Esophagus muscularis mucosa (tissue), 4 donors: ENCODE measurements around the gene KRT83. TPM values are rescaled to one million over a fixed set of nuclear protein-coding genes. Genes with fewer than 3 reads are reported as not detected.
"Not testable (repeated sequence)": the region's sequence is repeated elsewhere in the genome, so short reads cannot be mapped to it uniquely, and the experiment has no call there.

Source experiments
- DNase-seq: peaks from one replicate; pipeline ENCODE4 v3.0.0-alpha.2; 2017; ENCODE audit errors: extremely low spot score
- H3K27ac ChIP-seq, 4 donors: fragments of 200-600 bp; sonication (generic); replicated peaks in 1 of 4; 1 replicate in 3 of 4; 2 replicates in 1 of 4; pipeline ENCODE4 v1.5.1; 2016 to 2019; ENCODE audit warnings: mild to moderate bottlenecking in 1 of 4
- H3K27me3 ChIP-seq, 4 donors: fragments of 200-600 bp; sonication (generic); one replicate each; pipeline versions ENCODE4 v1.5.1 to v1.6.0; 2016 to 2019
- H3K36me3 ChIP-seq, 4 donors: fragments of 200-600 bp; sonication (generic); one replicate each; pipeline ENCODE4 v1.5.1; 2016 to 2019
- H3K4me1 ChIP-seq, 4 donors: fragments of 200-600 bp; sonication (generic); one replicate each; pipeline ENCODE4 v1.5.1; 2016 to 2019
- H3K4me3 ChIP-seq, 4 donors: fragments of 200-600 bp; sonication (generic); 1 replicate in 2 of 4; 2 replicates in 2 of 4; pipeline ENCODE4 v1.5.1; 2016 to 2019; ENCODE audit warnings: mild to moderate bottlenecking in 4 of 4, moderate library complexity in 1 of 4
- H3K9me3 ChIP-seq, 4 donors: fragments of 200-600 bp; sonication (generic); 1 replicate in 3 of 4; 2 replicates in 1 of 4; pipeline ENCODE4 v1.5.1; 2016 to 2019
- EP300 ChIP-seq: sonication (generic); formaldehyde crosslinking; IDR thresholded peaks from one replicate; pipeline ENCODE4 v1.6.1; 2017; ENCODE audit warnings: antibody characterized with exemption
- POLR2A ChIP-seq: fragments of 450-650 bp; IDR thresholded peaks from one replicate; pipeline ENCODE4 v1.6.1; 2017; ENCODE audit warnings: antibody characterized with exemption, moderate library complexity, mild to moderate bottlenecking, low read depth
- POLR2AphosphoS5 ChIP-seq, 2 donors: sonication (generic); formaldehyde crosslinking; IDR thresholded peaks; one replicate each; pipeline ENCODE4 v1.6.1; 2017; ENCODE audit warnings: antibody characterized with exemption in 2 of 2
- WGBS: methylation state at CpG from one replicate; pipeline ENCODE4 v1.1.5; 2018; 5-methylcytosine and 5-hydroxymethylcytosine counted together
- intact Hi-C: fragments of 100-400 bp; cut with DNase I; formaldehyde crosslinking; loops from one replicate; pipeline ENCODE4 v1.15.1; 2023
- total RNA-seq, 4 donors: library from RNA; depleted of rRNA; stranded (reverse); fragments of >200 nt; gene quantifications; one replicate each; pipeline versions ENCODE4 v1.1.0 to v1.2.1, GENCODE V29; 2016
- TF ChIP-seq, protein P1 (sequence below), 3 experiments: fragments of 200-600 bp in 2 of 3; fragments of 450-650 bp in 1 of 3; sonication (generic) in 2 of 3; IDR thresholded peaks; one replicate each; pipeline ENCODE4 v1.5.1; 2017 to 2019; ENCODE audit warnings: antibody characterized with exemption in 3 of 3, mild to moderate bottlenecking in 2 of 3, moderate library complexity in 1 of 3

Gene KRT83
- total RNA-seq, 4 donors from 2014 or later = not detected

GRCh38 chr12:52293926-52294325, 27.3 kb downstream of the KRT83 start:
- peaks cover 0 to 9% (median 0%) of the 10 kb centered on the region in 4 donors for H3K27me3 ChIP-seq
- TF ChIP-seq EP300 (no peak), POLR2A (no peak), POLR2AphosphoS5 (IDR thresholded peaks at IDR 0.05) (no peak)
- TF ChIP-seq, protein P1, sequence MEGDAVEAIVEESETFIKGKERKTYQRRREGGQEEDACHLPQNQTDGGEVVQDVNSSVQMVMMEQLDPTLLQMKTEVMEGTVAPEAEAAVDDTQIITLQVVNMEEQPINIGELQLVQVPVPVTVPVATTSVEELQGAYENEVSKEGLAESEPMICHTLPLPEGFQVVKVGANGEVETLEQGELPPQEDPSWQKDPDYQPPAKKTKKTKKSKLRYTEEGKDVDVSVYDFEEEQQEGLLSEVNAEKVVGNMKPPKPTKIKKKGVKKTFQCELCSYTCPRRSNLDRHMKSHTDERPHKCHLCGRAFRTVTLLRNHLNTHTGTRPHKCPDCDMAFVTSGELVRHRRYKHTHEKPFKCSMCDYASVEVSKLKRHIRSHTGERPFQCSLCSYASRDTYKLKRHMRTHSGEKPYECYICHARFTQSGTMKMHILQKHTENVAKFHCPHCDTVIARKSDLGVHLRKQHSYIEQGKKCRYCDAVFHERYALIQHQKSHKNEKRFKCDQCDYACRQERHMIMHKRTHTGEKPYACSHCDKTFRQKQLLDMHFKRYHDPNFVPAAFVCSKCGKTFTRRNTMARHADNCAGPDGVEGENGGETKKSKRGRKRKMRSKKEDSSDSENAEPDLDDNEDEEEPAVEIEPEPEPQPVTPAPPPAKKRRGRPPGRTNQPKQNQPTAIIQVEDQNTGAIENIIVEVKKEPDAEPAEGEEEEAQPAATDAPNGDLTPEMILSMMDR (IDR thresholded peaks at IDR 0.05) = no peak
- no peaks in the 10 kb centered on the region for H3K9me3 ChIP-seq
- no peaks in the 10 kb centered on the region for H3K36me3 ChIP-seq
- H3K27ac ChIP-seq = no peak overlapping the region
- no peak for DNase-seq
- H3K4me3 ChIP-seq = no peak overlapping the region
- no peaks in the 10 kb centered on the region for H3K4me1 ChIP-seq
- 89% methylated on average over 1 of the region's 1 CpG for WGBS
- intact Hi-C loops = no loop called here

GRCh38 chr12:52291267-52291935, 29.8 kb downstream of the KRT83 start, which contains the start of gene KRT81:
KRT81 (minus strand) TSS chr12:52291534; CDS start chr12:52291465, 69 bp downstream.
- Histone ChIP-seq H3K27me3 (peaks cover 0 to 9% (median 0%) of the 10 kb centered on the region in 4 donors), H3K9me3 (no peaks in the 10 kb centered on the region), H3K4me3 (no peak within 1 kb of the TSS), H3K36me3 (no peaks in the 10 kb centered on the region), H3K4me1 (no peaks in the 10 kb centered on the region), H3K27ac (no peak within 1 kb of the TSS)
- DNase-seq = no peak
- TF ChIP-seq POLR2AphosphoS5 (IDR thresholded peaks at IDR 0.05) (no peak), POLR2A (no peak), EP300 (no peak)
- TF ChIP-seq, protein P1 (IDR thresholded peaks at IDR 0.05) = no peak
- intact Hi-C loops = no loop called here
- WGBS = 82% methylated on average over 4 of the region's 32 CpGs

DNA sequence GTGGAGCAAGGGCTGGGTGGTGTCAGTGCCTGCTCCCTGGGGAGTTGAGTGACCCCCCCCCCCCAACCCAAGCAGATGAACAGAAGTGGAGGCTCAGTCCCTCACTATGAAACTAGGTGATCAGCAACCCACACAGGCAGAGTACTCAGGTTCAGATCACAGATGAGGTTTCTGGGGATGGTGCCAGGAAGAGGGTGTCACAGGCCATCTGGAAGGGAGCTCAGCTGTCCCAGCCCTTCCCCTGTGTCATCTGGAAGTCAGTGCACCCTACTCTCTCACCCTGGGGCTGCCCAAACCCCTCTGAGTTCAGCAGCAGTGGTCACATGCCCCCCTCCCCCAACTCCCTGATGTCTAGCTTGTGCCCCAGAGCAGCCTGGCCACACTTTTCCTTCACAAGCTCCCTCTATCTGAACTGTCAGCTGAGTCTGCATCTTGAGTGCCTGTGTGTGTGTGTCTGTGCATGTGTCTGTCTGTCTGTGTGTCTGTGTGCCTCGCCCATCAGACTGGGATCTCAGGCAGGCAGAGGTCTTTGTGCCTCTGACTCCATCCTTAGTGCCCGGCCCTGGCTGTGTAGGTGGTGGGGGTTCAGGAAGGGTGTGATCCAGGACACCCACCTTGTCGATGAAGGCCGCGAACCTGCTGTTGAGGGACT, 30.6 kb downstream of the KRT83 start:
- H3K27ac ChIP-seq, DNase-seq, H3K4me1 ChIP-seq, intact Hi-C loops, H3K27me3 ChIP-seq, H3K4me3 ChIP-seq, H3K9me3 ChIP-seq, H3K36me3 ChIP-seq: not testable (repeated sequence)
- no CpG with 5 or more reads among the region's 5 CpGs for WGBS

- DNase-seq, H3K4me1 ChIP-seq, H3K9me3 ChIP-seq, H3K27me3 ChIP-seq, intact Hi-C loops, H3K27ac ChIP-seq, H3K36me3 ChIP-seq, H3K4me3 ChIP-seq: not testable (repeated sequence)
- 80% methylated on average over 14 of the region's 17 CpGs for WGBS
Observed at GRCh38 chr12:52287816-52288805, 33.1 kb downstream of the KRT83 start.

DNA sequence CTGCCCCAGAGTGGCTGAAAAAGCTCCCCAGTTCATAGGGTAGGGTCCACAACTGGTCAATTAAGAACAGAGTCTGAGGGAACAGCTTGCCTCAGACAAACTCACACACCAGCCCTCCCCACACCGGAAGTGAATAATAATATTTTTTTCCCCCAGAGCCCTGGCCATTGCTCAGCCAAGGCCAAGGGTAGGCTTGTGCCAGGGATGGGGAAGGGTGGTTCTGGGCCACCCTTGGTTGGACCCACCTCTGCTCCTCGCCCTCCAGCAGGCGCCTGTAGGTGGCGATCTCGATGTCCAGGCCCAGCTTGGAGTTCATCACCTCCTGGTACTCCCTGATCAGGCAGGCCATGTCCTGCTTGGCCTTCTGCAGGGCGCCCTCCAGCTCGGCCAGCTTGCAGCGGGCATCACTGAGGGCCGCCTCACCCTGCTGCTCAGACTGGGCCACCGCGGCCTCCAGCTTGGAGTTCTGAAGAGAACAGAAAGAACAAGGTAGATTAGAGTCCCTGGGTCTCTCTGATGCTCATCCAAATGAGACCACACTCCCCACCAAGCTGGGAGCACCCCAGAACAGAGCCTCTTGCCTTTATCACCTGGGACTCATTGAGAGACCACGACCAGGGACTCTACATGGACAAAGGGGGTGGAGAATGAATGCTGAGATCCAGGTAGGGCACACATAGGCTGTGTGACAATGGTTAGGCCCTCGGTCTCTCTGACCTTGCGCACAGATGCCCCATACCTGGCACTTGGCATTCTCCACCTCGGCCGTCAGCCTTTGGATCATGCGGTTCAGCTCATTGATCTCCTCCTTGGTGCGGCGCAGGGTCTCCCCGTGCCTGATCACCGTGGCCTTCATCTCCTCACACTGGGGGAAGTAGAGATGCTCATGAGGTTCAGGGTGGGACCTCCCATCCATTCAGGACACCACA, 34.1 kb downstream of the KRT83 start:
- H3K4me1 ChIP-seq, H3K27me3 ChIP-seq, intact Hi-C loops, H3K4me3 ChIP-seq, H3K9me3 ChIP-seq, H3K36me3 ChIP-seq, H3K27ac ChIP-seq, DNase-seq: not testable (repeated sequence)
- 76% methylated on average over 11 of the region's 21 CpGs for WGBS
